Cardiac muscle cell (in vitro differentiated cells and primary cell): ENCODE data around the gene HMCN1. TPM values are rescaled to one million over a fixed set of nuclear protein-coding genes. Genes with fewer than 3 reads are reported as not detected.
"Not testable (repeated sequence)": the region's sequence is repeated elsewhere in the genome, so short reads cannot be mapped to it uniquely, and the experiment has no call there.

Source experiments
- DNase-seq, 2 donors: peaks; one replicate each; pipeline versions ENCODE4 v3.0.0 to v3.0.0-alpha.2; 2010 to 2017; ENCODE audit warnings: low read depth in 1 of 2, low spot score in 1 of 2
- H3K27ac ChIP-seq: fragments of 200-600 bp; sonication (generic); 2 replicates; pipeline ENCODE4 v1.5.1; 2016
- H3K27me3 ChIP-seq: fragments of 200-600 bp; sonication (generic); 2 replicates; pipeline ENCODE4 v1.6.0; 2016; ENCODE audit warnings: control low read depth
- H3K36me3 ChIP-seq: fragments of 200-600 bp; sonication (generic); 2 replicates; pipeline ENCODE4 v1.5.1; 2016; ENCODE audit warnings: control low read depth
- H3K4me1 ChIP-seq: fragments of 200-600 bp; sonication (generic); 2 replicates; pipeline ENCODE4 v1.8.1; 2017; ENCODE audit warnings: low read depth, mild to moderate bottlenecking, mixed run types
- H3K4me3 ChIP-seq: fragments of 200-600 bp; sonication (generic); 2 replicates; pipeline ENCODE4 v1.5.1; 2016; ENCODE audit warnings: mild to moderate bottlenecking
- H3K9me3 ChIP-seq: fragments of 200-600 bp; sonication (generic); 2 replicates; pipeline ENCODE4 v1.5.1; 2017; ENCODE audit warnings: low read depth, mild to moderate bottlenecking, control low read depth
- polyA plus RNA-seq: library from polyadenylated mRNA; unstranded; fragments of >200 nt; fragmentation: Nextera tagmentation; extraction: Ambion mirVana; gene quantifications from 2 replicates; pipeline ENCODE4 v1.2.1, GENCODE V29; 2016
- total RNA-seq: library from RNA; depleted of rRNA; stranded (reverse); fragments of >200 nt; gene quantifications from 2 replicates; pipeline ENCODE4 v1.2.3, GENCODE V29; 2016
- TF ChIP-seq, protein P1 (sequence below): IDR thresholded peaks from 2 replicates; pipeline ENCODE4 v1.5.1; 2012; ENCODE audit warnings: low read depth, mild to moderate bottlenecking, low read length

Gene HMCN1
- total and polyA plus RNA-seq, 2 experiments from 2014 or later: 4.9 to 28.5 TPM

DNA sequence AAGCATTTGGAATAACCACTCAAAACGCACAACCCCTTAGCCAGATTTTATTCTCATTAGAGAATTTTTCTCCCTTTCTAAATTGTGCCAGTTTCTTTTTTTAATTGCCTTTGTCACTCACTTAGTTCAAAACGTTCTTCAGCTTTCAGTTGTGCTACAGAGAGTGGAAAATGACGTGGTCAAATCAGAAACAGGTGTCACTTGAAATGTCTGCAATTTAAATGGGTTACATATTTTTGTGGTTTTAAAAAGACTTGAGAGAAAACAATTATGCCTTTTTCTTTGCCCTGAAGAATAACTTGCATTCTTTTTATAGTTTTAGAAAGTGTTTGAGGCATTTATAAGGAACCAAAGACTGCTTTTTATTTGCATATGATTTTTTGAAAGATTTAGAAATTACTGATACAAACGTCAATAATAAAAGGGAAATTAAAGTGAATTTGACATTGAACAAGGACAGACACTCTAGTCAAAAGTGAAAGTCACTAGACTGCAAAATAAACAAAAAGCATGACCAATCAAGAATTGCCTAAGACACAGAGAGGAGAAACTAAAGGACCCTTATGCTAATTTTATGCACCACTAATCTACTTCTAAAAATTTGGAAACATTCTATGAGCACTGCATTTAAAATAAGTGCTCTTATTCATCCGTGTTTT lies 449.9 kb downstream of the HMCN1 start:
- Histone ChIP-seq H3K4me1 (no peaks in the 10 kb centered on the region), H3K36me3 (no peaks in the 10 kb centered on the region), H3K9me3 (no peaks in the 10 kb centered on the region), H3K27ac (no peak overlapping the region), H3K27me3 (no peaks in the 10 kb centered on the region), H3K4me3 (no peak overlapping the region)
- TF ChIP-seq, protein P1, sequence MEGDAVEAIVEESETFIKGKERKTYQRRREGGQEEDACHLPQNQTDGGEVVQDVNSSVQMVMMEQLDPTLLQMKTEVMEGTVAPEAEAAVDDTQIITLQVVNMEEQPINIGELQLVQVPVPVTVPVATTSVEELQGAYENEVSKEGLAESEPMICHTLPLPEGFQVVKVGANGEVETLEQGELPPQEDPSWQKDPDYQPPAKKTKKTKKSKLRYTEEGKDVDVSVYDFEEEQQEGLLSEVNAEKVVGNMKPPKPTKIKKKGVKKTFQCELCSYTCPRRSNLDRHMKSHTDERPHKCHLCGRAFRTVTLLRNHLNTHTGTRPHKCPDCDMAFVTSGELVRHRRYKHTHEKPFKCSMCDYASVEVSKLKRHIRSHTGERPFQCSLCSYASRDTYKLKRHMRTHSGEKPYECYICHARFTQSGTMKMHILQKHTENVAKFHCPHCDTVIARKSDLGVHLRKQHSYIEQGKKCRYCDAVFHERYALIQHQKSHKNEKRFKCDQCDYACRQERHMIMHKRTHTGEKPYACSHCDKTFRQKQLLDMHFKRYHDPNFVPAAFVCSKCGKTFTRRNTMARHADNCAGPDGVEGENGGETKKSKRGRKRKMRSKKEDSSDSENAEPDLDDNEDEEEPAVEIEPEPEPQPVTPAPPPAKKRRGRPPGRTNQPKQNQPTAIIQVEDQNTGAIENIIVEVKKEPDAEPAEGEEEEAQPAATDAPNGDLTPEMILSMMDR: no peak
- no peak for DNase-seq

DNA sequence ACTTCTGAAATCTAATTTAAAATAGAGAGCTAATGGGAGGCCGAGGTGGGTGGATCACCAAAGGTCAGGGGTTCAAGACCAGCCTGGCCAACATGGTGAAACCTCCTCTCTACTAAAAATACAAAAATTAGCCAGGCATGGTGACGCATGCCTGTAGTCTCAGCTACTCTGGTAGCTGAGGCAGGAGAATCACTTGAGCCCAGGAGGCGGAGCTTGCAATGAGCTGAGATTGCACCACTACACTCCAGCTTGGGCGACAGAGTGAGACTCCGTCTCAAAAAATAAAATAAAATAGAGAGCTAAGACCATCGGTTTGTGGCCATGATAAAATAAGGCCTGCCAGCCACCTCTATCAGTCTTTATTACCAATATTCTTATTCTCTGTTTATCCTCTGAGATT lies 452.1 kb downstream of the HMCN1 start:
- peaks cover 13% of the 10 kb centered on the region for H3K36me3 ChIP-seq
- H3K4me3 ChIP-seq, H3K4me1 ChIP-seq, H3K27ac ChIP-seq, H3K9me3 ChIP-seq, H3K27me3 ChIP-seq, DNase-seq: not testable (repeated sequence)

DNA sequence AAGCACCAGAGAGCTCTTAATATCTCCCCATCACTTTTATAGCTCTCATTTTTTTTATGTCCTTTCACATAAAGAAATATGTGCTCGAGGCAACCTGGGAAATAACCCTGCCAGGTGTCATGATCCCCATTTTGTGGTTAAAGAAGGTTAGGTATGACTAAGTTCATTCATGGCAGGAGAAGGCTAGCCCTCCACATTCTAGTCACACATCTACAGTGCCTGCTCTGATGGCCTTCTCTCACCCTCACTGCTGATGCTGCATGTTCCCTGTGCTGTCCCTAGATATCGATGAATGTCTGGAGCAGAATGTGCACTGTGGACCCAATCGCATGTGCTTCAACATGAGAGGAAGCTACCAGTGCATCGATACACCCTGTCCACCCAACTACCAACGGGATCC lies 453.4 kb downstream of the HMCN1 start:
- H3K9me3 ChIP-seq: no peaks in the 10 kb centered on the region
- TF ChIP-seq, protein P1: no peak
- no peaks in the 10 kb centered on the region for H3K27me3 ChIP-seq
- DNase-seq: no peak
- no peaks in the 10 kb centered on the region for H3K4me1 ChIP-seq
- peaks cover 13% of the 10 kb centered on the region for H3K36me3 ChIP-seq
- H3K4me3 ChIP-seq: no peak overlapping the region
- no peak overlapping the region for H3K27ac ChIP-seq

DNA sequence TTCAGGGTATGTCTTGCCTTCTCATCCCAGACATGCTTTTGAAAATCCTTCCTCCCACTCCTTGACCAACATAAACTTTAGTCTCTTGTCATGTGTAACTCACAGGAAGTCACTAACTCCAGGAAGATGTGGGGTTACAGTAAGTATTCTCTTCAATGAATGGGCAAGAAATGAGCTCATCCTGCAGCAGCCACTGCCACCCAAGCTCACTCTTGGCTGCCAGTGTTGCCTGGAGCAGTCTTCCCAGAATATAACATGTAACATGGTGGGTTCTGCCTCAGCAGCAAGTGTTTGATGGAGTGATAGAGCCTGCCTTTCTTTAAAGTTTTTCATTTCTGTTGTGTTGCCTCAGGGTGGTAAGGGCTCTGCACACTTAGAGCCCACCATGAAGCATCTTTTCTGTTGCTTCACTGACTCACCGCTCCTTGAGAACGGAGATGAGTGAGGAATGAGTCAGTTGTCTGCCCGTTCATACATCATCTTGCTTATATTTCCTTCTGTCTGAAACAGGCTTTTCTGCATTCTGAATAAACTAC lies 453.9 kb downstream of the HMCN1 start:
- Histone ChIP-seq H3K9me3 (no peaks in the 10 kb centered on the region), H3K4me1 (no peaks in the 10 kb centered on the region), H3K27ac (no peak overlapping the region), H3K4me3 (no peak overlapping the region), H3K36me3 (peaks cover 13% of the 10 kb centered on the region), H3K27me3 (no peaks in the 10 kb centered on the region)
- peak in 1 of 2 donors; percentile 61 for DNase-seq
- TF ChIP-seq, protein P1: no peak

DNA sequence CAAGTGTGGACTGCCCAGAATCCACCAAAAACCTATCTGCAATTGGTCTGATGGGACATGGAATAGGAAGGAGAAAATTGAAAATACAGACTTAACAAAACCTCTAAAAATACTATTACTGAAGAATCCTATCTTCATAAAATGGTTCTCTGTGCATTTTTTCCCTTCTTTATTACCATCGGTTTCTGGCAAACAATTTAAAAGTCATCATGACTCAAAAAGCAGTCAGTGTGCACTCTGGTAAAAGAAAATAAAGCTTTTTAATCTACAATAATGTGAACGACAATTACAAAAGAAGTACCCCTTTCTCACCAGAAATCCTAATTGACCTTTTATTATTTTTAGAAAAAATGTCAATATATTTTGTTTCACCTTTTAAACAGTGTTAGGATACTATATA lies 454.5 kb downstream of the HMCN1 start:
- no peaks in the 10 kb centered on the region for H3K4me1 ChIP-seq
- no peak overlapping the region for H3K4me3 ChIP-seq
- no peak for DNase-seq
- TF ChIP-seq, protein P1: no peak
- H3K36me3 ChIP-seq: peaks cover 13% of the 10 kb centered on the region
- no peaks in the 10 kb centered on the region for H3K9me3 ChIP-seq
- no peak overlapping the region for H3K27ac ChIP-seq
- no peaks in the 10 kb centered on the region for H3K27me3 ChIP-seq

DNA sequence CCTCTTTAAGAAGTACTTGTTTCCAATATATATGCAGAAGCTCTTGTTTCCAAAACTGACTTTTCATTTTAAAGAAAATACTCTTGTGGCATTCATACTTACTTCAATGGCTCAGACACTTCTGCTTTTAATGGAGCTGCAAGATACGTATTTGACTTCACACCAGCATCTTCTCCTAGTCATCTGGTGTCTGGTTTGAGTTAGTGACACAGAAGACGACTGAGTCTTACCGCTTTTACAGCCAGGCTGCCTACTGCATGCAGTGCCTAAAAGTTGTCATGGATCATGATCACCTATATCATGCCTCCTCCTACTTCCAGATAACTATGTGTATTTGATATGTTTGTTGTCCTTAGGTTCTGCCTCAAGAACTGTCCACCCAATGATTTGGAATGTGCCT lies 455.0 kb downstream of the HMCN1 start:
- H3K9me3 ChIP-seq: no peaks in the 10 kb centered on the region
- no peak for DNase-seq
- H3K4me1 ChIP-seq: no peaks in the 10 kb centered on the region
- TF ChIP-seq, protein P1: no peak
- H3K36me3 ChIP-seq: peaks cover 13% of the 10 kb centered on the region
- H3K4me3 ChIP-seq: no peak overlapping the region
- no peaks in the 10 kb centered on the region for H3K27me3 ChIP-seq
- no peak overlapping the region for H3K27ac ChIP-seq
